NCI-H2196 treated with DMSO at 0.1 percent for 48 hours (cell line): ENCODE results near the gene FAM186B.
"Not testable (repeated sequence)": the region's sequence is repeated elsewhere in the genome, so short reads cannot be mapped to it uniquely, and the experiment has no call there.

Source experiments
- DNase-seq: peaks from one replicate; lab custom pipeline; 2025; ENCODE audit not compliant: unreplicated experiment; lab: John Stamatoyannopoulos, UW

FAM186B gene

DNA sequence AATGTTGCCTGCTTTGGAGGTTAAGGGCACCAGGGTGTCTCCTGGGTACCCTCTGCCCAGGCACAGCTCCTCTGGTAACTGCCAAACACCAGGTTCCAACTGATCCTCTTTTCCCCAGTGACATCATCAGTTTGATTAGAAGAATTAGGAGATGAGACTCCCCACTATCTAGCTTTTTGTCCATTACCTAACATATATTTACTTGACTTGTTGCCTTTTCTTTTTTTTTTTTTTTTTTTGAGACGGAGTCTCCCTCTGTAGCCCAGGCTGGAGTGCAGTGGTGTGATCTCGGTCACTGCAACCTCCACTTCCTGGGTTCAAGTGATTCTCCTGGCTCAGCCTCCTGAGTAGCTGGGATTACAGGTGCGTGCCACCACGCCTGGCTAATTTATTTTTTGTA lies at the start of gene FAM186B:
Gene FAM186B (minus strand): TSS at position 101 of the 400 bp plus-strand sequence. CDS start 162 bp downstream, outside the sequence.
- not testable (repeated sequence) for DNase-seq

DNA sequence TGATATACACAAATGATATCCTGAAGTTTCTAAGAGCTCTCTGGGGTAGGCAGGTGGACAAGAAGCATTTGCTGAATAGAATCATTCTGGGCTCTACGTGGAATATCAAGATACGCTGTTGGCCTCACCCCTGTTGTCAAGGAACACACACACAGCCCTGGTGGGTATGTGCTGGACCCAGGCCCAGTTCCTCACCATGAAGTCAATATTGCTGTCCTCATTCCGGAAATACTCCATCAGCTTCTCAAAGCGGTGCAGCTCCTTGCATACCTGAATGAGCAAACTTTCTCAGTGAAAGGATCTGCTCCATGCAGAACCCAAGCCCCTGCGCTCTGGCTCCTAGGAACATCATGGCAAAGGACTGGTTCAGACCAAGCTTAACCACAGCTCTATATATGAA lies 49.3 kb upstream of the FAM186B start:
- DNase-seq: no peak

DNA sequence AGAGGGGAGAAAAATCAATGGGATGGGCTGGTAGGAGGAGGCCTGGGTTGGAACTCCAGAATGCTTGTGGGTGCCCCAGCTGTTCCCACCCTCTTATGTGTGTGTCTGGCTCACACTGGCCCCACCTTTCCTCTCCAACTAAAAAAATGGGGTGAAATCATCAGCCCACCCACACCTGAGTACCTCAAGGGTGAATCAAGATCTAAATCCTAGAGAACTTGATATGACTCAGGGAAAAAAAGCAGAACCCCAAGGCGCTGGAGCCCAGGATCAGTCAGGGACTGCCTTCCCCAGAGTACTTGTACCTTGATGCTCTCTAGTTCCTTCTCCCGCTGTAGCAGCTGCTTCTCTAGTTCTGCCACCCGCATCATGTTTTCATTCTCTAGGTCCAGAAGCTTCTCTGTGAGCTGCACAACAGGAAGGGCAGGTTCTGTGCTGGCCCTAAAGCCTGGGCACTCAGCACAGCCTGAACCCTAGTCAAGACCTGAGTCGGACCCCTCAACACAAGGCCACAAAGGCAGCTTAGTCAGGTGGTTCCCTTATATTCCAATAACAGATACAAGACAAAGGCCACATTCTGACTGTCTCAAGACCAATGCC lies 47.6 kb upstream of the FAM186B start:
- DNase-seq: no peak

DNA sequence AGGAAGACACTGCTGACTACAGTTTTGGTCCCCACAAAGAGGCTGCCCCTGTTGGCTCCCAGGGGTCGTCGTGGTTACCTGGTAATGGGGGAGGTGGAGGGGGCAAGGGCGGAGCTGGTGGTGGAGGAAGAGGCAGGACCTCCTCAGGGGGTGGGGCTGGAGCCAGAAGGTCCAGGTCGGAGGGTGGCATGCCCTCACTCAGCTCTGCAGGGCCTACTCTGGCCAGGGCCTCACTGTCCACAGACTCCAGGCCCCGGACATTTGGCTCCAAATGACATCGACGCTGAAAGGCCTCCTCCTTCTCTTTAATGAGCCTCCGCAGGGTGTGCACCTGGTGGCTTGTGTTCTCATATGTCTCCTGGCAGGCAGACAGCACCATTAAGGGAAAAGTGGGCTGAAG lies 46.4 kb upstream of the FAM186B start:
- peak; percentile 36 for DNase-seq

DNA sequence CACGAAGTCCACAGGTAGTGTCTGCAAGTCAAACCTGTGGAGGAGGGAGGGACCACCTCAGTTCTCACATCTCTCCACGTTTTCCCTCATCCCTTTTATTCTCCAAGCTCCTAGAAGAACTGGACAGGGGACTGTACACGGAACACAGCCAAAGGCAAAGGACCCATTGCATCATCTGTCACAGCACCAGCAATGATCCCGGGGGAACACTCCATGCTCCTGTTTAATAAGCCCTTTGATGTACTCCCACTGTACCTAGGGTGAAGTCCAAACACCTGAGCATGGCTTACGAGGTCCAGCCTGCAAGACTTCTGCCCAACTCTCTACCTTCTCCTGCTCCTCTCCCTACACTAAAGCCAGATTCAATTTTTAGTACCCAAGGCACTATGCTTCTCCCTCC lies 44.5 kb upstream of the FAM186B start:
- DNase-seq: no peak

- DNase-seq: no peak
Observed at GRCh38 chr12:49649445-49649844, 44.0 kb upstream of the FAM186B start.

DNA sequence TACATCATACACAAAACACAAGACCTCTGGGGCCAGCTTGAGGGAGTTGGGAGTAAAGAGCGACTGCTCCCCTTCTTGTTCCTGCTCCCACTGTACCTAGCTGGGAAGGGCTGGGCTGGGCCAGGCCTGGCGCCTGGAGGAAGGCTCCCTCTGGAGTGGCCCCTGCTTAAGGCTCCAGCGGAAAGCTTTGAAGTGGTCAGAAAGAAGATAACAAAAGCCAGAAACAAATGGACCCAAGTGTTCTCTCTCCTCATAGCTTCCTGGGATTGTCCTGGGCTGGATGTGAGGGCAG lies 43.2 kb upstream of the FAM186B start:
- no peak for DNase-seq

DNA sequence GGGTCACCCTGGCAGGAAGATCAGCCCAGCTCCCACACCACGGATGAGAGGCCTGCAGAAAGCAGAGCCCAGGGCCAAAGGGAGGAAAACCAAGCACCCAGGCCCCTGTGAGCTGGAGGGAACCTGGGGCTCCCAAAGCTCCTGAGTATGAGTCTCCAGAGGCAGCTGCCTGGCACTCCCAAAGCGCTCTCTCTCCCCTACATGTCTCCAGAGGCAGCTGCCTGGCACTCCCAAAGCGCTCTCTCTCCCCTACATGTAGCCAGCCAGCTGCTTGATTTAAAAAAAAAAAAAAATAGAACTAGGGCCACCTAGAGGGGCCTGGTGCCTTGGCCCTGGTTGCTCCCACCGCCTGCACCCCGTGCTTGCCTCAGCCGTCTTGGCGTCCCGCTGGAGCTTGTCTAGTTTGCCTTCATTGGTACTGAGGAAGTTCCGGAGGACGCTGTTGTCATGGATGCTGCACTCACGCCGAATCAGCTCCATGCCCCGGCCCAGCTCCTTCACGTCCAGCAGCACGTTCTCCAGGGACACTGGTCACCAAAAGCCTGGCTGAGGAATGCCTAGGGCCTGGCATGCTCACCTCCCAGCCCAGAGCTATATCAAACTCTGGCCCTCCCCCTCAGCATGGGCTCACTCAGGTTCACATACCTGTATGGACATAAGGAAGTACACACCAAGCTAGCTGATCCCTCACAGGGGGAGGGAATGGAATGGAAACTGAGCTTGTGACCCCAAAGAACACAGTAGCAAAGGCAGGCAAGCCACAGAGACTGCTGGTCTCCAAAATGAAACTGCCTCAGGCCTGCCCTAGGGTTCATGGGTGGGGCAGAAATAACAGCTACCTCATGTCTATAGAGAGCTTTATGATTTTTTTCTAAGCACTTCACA lies 42.6 kb upstream of the FAM186B start:
- no peak for DNase-seq

GRCh38 chr12:49646871-49647654 lies 41.6 kb upstream of the FAM186B start:
- no peak for DNase-seq

- no peak for DNase-seq
Observed at GRCh38 chr12:49646331-49646830, 40.9 kb upstream of the FAM186B start.

DNA sequence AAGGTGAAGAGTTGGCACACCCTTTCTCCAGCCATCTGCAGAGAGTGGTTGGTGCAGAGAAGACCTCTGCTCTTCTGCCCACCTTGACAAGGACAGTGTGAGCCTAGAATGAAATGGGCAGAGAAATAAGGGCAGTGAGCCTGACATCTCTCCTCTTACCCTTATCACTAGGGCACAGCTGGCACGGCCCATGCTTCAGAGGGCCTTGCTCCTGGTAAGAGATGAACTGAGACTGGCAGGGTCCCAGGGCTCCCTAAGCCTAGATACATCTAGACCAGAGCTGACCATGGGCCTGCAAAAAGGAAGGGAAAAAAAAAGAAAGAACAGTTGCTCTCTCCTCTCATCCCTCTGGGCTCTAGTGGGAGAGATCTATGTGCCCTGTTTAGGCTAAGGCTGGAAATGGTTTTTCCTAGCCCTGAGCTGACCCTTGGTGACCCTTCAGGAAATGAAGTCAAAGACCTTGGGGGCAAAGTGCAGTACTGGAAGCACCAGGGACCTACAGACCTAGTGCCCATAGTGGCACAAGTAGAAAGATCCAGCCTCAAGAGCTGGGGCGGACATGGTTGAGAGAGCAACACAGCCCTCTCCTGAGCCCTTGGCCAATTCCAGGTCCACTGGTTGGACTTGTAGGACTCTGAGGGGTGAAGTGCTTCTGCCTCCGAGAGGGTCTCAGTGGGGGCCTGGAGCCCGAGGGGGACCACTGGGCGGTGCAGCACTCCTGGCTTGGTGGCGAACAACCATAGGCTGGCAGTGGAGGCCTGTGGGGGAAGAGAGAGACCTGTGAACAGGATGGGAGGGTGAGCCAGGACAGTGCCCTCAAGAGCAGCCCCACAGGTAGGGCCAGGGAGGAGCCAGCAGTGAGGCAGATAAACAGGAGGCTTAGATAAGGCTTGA lies 40.0 kb upstream of the FAM186B start:
- no peak for DNase-seq

DNA sequence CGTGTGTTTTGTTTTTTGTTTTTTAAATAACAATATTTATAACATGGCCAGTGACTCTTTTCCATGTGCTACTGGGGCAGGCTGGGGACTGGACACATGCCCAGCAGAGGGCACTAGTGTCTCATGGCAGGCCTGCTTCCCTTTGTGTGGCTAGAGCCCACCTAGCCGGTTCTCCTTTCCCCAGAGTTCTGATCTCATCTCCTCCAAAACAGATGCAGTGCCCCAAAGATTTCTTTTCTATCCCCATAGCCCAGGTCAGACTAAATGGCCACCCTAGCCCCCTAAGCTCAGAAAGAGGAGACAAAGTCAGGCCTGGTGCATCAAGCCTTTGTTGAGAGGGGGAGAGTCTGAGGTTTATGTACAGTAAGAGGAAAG lies 39.2 kb upstream of the FAM186B start:
- DNase-seq: peak; percentile 41

GRCh38 chr12:49643961-49644619 lies 38.7 kb upstream of the FAM186B start:
- no peak for DNase-seq

GRCh38 chr12:49643135-49643534 lies 37.7 kb upstream of the FAM186B start:
- no peak for DNase-seq

- DNase-seq: no peak
Observed at GRCh38 chr12:49642370-49642802, 36.9 kb upstream of the FAM186B start.

GRCh38 chr12:49641748-49642369 lies 36.4 kb upstream of the FAM186B start:
- no peak for DNase-seq

GRCh38 chr12:49636979-49637755 lies 31.7 kb upstream of the FAM186B start:
- DNase-seq: peak; percentile 74

DNA sequence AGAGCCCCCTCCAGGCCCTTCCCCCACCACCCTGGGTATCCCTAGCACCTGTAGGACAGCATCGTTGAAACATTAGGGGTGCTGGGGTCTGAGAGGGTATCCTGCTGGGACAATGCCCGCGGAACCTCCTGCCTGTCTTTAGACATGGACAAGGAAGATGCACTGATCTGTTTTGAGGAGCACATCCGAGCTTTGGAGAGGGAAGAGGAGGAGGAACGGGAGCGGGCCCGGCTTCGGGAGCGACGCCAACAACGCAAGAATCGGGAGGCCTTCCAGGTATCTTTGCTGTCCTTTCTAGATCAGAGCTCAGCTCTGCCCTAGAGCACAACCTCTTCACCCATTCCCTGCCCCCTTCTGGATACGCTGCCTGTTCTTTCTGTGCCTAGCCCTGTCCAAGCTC lies 31.1 kb upstream of the FAM186B start:
- DNase-seq: no peak

- DNase-seq: no peak
Observed at GRCh38 chr12:49635656-49636055, 30.2 kb upstream of the FAM186B start.
